ENCODE measurements around the gene DDX49.

DNA sequence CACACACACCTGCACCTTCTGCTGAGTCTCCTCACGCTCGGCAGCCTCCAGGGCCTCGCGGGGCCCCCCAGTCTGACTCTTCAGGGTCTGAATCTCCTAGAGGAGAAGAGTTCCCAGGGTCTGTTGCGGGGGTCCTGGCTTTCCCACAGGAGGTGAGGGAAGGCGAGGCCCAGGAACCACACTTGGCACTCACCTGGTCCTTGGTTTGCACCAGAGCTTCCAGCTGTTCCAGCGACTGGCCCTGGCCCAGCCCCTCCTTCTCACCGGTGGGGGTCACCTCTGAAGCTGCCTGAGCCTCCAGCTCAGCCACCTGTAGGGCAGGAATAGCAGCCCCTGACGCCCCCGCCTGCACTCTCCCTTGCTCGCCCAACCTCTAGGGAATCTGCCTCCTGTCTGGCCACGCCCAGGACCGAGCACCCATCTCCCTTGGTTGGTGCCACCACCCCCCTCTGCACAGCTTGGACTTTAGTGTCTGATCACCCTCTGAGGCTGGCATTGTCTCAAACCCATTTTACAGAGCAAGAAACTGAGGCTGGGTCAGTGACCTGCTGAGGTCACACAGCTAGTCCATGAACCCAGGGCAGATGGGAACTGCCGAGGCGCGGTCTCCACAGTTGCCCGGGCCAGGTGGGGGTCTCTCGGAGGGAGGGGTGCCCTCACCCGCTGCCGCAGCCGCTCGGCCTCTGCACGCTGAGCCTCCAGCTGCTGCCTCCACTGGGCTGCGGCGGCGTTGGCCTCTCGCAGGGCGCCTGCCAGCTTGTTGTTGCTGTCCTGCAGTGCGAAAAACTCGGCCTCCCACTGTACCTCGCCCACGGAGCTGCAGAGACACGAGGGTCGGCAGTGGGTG, 12.0 kb downstream of the DDX49 start:
- TF ChIP-seq TAF1 (IDR thresholded peaks at IDR 0.05; ENCODE audit: borderline replicate concordance, insufficient read depth, low read length) (no peak), POLR2AphosphoS5 (IDR thresholded peaks at IDR 0.05; ENCODE audit: low read depth, low read length) (no peak), SIN3A (IDR thresholded peaks at IDR 0.05; ENCODE audit: borderline replicate concordance, insufficient read depth, low read length) (no peak)
- TF ChIP-seq, protein P1, sequence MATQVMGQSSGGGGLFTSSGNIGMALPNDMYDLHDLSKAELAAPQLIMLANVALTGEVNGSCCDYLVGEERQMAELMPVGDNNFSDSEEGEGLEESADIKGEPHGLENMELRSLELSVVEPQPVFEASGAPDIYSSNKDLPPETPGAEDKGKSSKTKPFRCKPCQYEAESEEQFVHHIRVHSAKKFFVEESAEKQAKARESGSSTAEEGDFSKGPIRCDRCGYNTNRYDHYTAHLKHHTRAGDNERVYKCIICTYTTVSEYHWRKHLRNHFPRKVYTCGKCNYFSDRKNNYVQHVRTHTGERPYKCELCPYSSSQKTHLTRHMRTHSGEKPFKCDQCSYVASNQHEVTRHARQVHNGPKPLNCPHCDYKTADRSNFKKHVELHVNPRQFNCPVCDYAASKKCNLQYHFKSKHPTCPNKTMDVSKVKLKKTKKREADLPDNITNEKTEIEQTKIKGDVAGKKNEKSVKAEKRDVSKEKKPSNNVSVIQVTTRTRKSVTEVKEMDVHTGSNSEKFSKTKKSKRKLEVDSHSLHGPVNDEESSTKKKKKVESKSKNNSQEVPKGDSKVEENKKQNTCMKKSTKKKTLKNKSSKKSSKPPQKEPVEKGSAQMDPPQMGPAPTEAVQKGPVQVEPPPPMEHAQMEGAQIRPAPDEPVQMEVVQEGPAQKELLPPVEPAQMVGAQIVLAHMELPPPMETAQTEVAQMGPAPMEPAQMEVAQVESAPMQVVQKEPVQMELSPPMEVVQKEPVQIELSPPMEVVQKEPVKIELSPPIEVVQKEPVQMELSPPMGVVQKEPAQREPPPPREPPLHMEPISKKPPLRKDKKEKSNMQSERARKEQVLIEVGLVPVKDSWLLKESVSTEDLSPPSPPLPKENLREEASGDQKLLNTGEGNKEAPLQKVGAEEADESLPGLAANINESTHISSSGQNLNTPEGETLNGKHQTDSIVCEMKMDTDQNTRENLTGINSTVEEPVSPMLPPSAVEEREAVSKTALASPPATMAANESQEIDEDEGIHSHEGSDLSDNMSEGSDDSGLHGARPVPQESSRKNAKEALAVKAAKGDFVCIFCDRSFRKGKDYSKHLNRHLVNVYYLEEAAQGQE (IDR thresholded peaks at IDR 0.05; ENCODE audit: insufficient read depth in 1 of 2, low read depth in 2 of 2, low read length in 2 of 2) = no peak
